Panc1 (cell line): ENCODE measurements around the gene SPTBN1.

Source experiments
- POLR2AphosphoS5 ChIP-seq: IDR thresholded peaks from 2 replicates; pipeline ENCODE4 v1.6.1; 2012; ENCODE audit warnings: mild to moderate bottlenecking, low read depth, low read length, moderate library complexity
- SIN3A ChIP-seq: IDR thresholded peaks from 2 replicates; pipeline ENCODE4 v1.6.1; 2012; ENCODE audit warnings: low read depth, mild to moderate bottlenecking, low read length, moderate library complexity, borderline replicate concordance; ENCODE audit not compliant: insufficient read depth
- TCF7L2 ChIP-seq: IDR thresholded peaks from 2 replicates; pipeline ENCODE4 v1.6.1; 2011; ENCODE audit warnings: mild to moderate bottlenecking, low read depth, low read length, inconsistent platforms
- TF ChIP-seq, protein P1 (sequence below): fragments of 450-650 bp; IDR thresholded peaks from 2 replicates; pipeline ENCODE4 v1.5.1; 2017; ENCODE audit warnings: mild to moderate bottlenecking
- TF ChIP-seq, protein P2 (sequence below), 2 experiments: IDR thresholded peaks; 2 replicates each; pipeline ENCODE4 v1.6.1; 2011 to 2012; ENCODE audit warnings: low read depth in 2 of 2, control low read depth in 1 of 2, low read length in 1 of 2, mild to moderate bottlenecking in 1 of 2, moderate library complexity in 1 of 2; ENCODE audit not compliant: insufficient read depth in 1 of 2

DNA sequence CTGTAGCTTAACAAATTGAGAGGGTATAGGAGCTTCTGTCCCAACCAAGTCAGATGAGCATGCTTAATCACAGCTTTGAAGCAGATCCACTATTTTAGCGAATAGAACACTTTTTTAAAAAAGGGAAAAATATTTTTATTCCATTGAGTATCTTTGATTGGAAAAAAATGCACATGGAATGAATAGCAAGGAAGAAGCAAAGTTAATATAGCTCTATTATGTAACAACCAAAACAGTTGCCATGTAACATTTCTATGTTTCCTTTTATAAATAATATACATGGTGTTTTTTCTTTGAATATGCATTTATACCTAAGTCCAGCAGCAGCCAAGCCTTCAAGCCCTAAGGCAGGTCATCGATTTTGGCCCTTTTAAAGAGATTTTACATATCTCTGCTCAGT, 21.4 kb upstream of the SPTBN1 start:
- TF ChIP-seq, protein P1, sequence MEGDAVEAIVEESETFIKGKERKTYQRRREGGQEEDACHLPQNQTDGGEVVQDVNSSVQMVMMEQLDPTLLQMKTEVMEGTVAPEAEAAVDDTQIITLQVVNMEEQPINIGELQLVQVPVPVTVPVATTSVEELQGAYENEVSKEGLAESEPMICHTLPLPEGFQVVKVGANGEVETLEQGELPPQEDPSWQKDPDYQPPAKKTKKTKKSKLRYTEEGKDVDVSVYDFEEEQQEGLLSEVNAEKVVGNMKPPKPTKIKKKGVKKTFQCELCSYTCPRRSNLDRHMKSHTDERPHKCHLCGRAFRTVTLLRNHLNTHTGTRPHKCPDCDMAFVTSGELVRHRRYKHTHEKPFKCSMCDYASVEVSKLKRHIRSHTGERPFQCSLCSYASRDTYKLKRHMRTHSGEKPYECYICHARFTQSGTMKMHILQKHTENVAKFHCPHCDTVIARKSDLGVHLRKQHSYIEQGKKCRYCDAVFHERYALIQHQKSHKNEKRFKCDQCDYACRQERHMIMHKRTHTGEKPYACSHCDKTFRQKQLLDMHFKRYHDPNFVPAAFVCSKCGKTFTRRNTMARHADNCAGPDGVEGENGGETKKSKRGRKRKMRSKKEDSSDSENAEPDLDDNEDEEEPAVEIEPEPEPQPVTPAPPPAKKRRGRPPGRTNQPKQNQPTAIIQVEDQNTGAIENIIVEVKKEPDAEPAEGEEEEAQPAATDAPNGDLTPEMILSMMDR, result no peak
- TF ChIP-seq POLR2AphosphoS5 (no peak), SIN3A (no peak), TCF7L2 (no peak)
- TF ChIP-seq, protein P2, sequence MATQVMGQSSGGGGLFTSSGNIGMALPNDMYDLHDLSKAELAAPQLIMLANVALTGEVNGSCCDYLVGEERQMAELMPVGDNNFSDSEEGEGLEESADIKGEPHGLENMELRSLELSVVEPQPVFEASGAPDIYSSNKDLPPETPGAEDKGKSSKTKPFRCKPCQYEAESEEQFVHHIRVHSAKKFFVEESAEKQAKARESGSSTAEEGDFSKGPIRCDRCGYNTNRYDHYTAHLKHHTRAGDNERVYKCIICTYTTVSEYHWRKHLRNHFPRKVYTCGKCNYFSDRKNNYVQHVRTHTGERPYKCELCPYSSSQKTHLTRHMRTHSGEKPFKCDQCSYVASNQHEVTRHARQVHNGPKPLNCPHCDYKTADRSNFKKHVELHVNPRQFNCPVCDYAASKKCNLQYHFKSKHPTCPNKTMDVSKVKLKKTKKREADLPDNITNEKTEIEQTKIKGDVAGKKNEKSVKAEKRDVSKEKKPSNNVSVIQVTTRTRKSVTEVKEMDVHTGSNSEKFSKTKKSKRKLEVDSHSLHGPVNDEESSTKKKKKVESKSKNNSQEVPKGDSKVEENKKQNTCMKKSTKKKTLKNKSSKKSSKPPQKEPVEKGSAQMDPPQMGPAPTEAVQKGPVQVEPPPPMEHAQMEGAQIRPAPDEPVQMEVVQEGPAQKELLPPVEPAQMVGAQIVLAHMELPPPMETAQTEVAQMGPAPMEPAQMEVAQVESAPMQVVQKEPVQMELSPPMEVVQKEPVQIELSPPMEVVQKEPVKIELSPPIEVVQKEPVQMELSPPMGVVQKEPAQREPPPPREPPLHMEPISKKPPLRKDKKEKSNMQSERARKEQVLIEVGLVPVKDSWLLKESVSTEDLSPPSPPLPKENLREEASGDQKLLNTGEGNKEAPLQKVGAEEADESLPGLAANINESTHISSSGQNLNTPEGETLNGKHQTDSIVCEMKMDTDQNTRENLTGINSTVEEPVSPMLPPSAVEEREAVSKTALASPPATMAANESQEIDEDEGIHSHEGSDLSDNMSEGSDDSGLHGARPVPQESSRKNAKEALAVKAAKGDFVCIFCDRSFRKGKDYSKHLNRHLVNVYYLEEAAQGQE (IDR thresholded peaks at IDR 0.05; ENCODE audit: insufficient read depth in 1 of 2, low read depth in 2 of 2, low read length in 1 of 2), result no peak
